Head of caudate nucleus (tissue), 42 donors: ENCODE data around the gene TRIM71.
A peak's percentile ranks its signal among the peaks of the same experiment; 100 is the strongest.
"Not testable (repeated sequence)": the region's sequence is repeated elsewhere in the genome, so short reads cannot be mapped to it uniquely, and the experiment has no call there.

ENCODE experiments used
- DNase-seq, 42 donors: peaks; one replicate each; pipeline versions ENCODE4 v3.0.0 to v3.0.0-alpha.2; 2020 to 2021; ENCODE audit warnings: mixed read lengths in 7 of 42
- intact Hi-C: fragments of 100-400 bp; cut with DNase I; formaldehyde crosslinking; loops from one replicate; pipeline ENCODE4 v1.15.0; 2022

Gene TRIM71

GRCh38 chr3:32901005-32901932 is 83.5 kb downstream of the TRIM71 start:
- intact Hi-C loops, result no loop called here
- DNase-seq, result no peak

- DNase-seq, result peak in 30 of 42 donors; percentile 11 to 62 (median 40)
Observed at GRCh38 chr3:32902887-32903371, 85.1 kb downstream of the TRIM71 start.

GRCh38 chr3:32903953-32904352 is 86.2 kb downstream of the TRIM71 start:
- intact Hi-C loops, result no loop called here
- DNase-seq, result no peak

More at GRCh38 chr3:32902887-32903371, 85.1 kb downstream of the TRIM71 start:
- intact Hi-C loops, result not testable (repeated sequence)

GRCh38 chr3:32909999-32910398 is 92.2 kb downstream of the TRIM71 start:
- peak in 1 of 42 donors; percentile 15 for DNase-seq
- intact Hi-C loops, result no loop called here

- intact Hi-C loops, result no loop called here
- no peak for DNase-seq
Observed at GRCh38 chr3:32910954-32911353, 93.2 kb downstream of the TRIM71 start.

- intact Hi-C loops, result no loop called here
- DNase-seq, result peak in 1 of 42 donors; percentile 13
Observed at GRCh38 chr3:32912046-32912445, 94.2 kb downstream of the TRIM71 start.

- DNase-seq, result peak in 1 of 42 donors; percentile 30
- intact Hi-C loops, result no loop called here
Observed at GRCh38 chr3:32913790-32914446, 96.1 kb downstream of the TRIM71 start.

- intact Hi-C loops, result no loop called here
- DNase-seq, result no peak
Observed at GRCh38 chr3:32919920-32920319, 102.1 kb downstream of the TRIM71 start.

- peak in 1 of 42 donors; percentile 25 for DNase-seq
- intact Hi-C loops, result no loop called here
Observed at GRCh38 chr3:32922078-32922477, 104.3 kb downstream of the TRIM71 start.

GRCh38 chr3:32930161-32930560 is 112.4 kb downstream of the TRIM71 start:
- DNase-seq, result peak in 1 of 42 donors; percentile 10
- intact Hi-C loops, result loop anchor here (10.0 kb wide), 1 partner anchor 195 kb away; no protein-coding TSS in a partner anchor

- not testable (repeated sequence) for DNase-seq
- intact Hi-C loops, result loop anchor here (10.0 kb wide), 1 partner anchor 196 kb away; no protein-coding TSS in a partner anchor
Observed at GRCh38 chr3:32931273-32931672, 113.5 kb downstream of the TRIM71 start.

GRCh38 chr3:32934150-32934742 is 116.4 kb downstream of the TRIM71 start:
- intact Hi-C loops, result loop anchor here (10.0 kb wide), 1 partner anchor 199 kb away; no protein-coding TSS in a partner anchor
- DNase-seq, result peak in 24 of 42 donors; percentile 7 to 56 (median 23)

GRCh38 chr3:32937331-32937730 is 119.5 kb downstream of the TRIM71 start:
- intact Hi-C loops, result loop anchor here (10.0 kb wide), 1 partner anchor 203 kb away; no protein-coding TSS in a partner anchor
- DNase-seq, result no peak

GRCh38 chr3:32939531-32940284 is 121.9 kb downstream of the TRIM71 start:
- intact Hi-C loops, result loop anchor here (10.0 kb wide), 1 partner anchor 205 kb away; no protein-coding TSS in a partner anchor
- DNase-seq, result not testable (repeated sequence)

- no peak for DNase-seq
- intact Hi-C loops, result no loop called here
Observed at GRCh38 chr3:32940726-32941125, 122.9 kb downstream of the TRIM71 start.

GRCh38 chr3:32945136-32945535 is 127.3 kb downstream of the TRIM71 start:
- DNase-seq, result no peak
- intact Hi-C loops, result no loop called here

GRCh38 chr3:32945598-32945997 is 127.8 kb downstream of the TRIM71 start:
- not testable (repeated sequence) for DNase-seq

GRCh38 chr3:32946973-32947788 is 129.4 kb downstream of the TRIM71 start:
- intact Hi-C loops, result no loop called here
- DNase-seq, result no peak

More at GRCh38 chr3:32945598-32945997, 127.8 kb downstream of the TRIM71 start:
- intact Hi-C loops, result not testable (repeated sequence)
